ENCODE data around the gene UPF3B.

DNA sequence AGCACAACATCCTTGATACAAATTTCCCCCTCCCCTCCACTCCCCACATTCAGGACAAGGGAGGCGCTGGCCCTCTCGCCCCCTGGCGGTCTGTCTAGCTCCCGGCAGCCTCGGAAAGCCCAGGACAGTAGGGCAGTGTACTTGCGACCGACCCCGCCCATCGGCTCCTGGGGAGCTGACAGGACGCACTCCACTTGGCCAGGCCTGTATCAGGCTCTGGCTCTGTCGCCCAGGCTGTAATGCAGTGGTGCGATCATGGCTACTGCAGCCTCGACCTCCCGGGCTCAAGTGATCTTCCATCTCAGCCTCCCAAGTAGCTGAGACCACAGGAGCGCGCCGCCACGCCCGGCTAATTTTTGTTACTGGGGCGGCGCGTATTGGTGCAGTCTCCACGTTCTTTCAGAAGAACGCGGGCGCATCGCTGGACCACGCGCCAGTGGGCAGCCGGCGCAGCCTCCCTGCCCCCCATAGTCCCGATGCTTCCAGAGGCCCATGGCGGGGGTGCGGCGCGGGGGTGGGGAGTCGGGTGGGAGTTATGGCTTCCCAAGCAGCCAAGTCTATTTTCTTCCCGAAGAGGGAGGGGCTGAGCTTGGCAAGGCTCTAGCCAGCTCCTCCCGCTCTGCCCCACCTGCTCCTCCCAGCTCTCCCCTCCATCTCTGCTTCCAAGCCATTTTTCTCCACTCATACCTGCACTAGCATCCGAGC, 35.1 kb upstream of the UPF3B start:
- TF ChIP-seq PPARA (CRISPR knock-in tag; IDR thresholded peaks at IDR 0.05; ENCODE audit: borderline replicate concordance) (no peak), ARNTL (CRISPR knock-in tag; IDR thresholded peaks at IDR 0.05; ENCODE audit: borderline replicate concordance, low read depth) (no peak), ZFP30 (CRISPR knock-in tag; IDR thresholded peaks at IDR 0.05) (no peak), ZC3H10 (CRISPR knock-in tag; IDR thresholded peaks at IDR 0.05) (no peak), SNAI2 (CRISPR knock-in tag; IDR thresholded peaks at IDR 0.05) (no peak), ZNF8 (CRISPR knock-in tag; IDR thresholded peaks at IDR 0.05) (no peak)
- TF ChIP-seq, protein P1, sequence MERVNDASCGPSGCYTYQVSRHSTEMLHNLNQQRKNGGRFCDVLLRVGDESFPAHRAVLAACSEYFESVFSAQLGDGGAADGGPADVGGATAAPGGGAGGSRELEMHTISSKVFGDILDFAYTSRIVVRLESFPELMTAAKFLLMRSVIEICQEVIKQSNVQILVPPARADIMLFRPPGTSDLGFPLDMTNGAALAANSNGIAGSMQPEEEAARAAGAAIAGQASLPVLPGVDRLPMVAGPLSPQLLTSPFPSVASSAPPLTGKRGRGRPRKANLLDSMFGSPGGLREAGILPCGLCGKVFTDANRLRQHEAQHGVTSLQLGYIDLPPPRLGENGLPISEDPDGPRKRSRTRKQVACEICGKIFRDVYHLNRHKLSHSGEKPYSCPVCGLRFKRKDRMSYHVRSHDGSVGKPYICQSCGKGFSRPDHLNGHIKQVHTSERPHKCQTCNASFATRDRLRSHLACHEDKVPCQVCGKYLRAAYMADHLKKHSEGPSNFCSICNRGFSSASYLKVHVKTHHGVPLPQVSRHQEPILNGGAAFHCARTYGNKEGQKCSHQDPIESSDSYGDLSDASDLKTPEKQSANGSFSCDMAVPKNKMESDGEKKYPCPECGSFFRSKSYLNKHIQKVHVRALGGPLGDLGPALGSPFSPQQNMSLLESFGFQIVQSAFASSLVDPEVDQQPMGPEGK (CRISPR knock-in tag; IDR thresholded peaks at IDR 0.05; ENCODE audit: borderline replicate concordance), result no peak
- TF ChIP-seq, protein P2, sequence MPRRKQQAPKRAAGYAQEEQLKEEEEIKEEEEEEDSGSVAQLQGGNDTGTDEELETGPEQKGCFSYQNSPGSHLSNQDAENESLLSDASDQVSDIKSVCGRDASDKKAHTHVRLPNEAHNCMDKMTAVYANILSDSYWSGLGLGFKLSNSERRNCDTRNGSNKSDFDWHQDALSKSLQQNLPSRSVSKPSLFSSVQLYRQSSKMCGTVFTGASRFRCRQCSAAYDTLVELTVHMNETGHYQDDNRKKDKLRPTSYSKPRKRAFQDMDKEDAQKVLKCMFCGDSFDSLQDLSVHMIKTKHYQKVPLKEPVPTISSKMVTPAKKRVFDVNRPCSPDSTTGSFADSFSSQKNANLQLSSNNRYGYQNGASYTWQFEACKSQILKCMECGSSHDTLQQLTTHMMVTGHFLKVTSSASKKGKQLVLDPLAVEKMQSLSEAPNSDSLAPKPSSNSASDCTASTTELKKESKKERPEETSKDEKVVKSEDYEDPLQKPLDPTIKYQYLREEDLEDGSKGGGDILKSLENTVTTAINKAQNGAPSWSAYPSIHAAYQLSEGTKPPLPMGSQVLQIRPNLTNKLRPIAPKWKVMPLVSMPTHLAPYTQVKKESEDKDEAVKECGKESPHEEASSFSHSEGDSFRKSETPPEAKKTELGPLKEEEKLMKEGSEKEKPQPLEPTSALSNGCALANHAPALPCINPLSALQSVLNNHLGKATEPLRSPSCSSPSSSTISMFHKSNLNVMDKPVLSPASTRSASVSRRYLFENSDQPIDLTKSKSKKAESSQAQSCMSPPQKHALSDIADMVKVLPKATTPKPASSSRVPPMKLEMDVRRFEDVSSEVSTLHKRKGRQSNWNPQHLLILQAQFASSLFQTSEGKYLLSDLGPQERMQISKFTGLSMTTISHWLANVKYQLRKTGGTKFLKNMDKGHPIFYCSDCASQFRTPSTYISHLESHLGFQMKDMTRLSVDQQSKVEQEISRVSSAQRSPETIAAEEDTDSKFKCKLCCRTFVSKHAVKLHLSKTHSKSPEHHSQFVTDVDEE (CRISPR knock-in tag; IDR thresholded peaks at IDR 0.05), result no peak
